ENCODE measurements around the gene WDTC1. TPM values are rescaled to one million over a fixed set of nuclear protein-coding genes. Genes with fewer than 3 reads are reported as not detected.

Gene WDTC1
- total and polyA plus RNA-seq, 8 donors: 33.9 to 39.6 (median 37.2) TPM

DNA sequence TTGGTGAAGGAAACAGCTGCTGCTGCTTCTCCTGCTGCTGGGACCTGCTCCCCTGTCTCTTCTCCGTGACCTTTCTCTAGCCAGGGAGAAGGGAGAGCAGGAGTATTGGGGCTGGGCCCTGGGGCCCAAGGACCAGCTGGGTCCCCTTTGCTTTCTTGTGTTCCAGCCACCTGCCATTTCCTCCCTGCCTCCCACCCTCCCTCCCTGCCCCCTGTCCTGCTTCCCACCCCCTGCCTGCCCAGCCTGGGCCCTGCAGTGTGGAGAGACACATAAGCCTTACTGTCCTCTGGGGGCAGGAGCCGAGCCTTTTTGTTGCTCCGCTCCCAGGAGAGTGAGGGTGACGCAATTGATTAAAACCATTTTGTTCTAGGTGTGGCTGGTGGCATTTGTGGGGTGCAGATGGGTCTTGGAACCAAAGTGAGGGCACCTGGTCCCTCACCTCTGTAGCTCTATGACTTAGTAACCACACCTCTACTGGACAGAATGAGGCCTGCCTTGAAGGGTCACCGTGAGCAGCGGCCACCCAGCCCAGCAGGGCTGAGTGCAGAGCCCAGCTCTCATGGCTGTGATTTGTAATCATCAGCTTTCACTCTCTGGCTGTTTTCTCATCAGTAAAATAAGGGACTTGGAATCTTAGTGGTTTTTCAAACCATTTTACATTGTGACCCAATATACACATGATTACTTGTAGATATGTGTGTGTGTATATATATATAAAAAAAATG, 73.6 kb downstream of the WDTC1 start:
- intact Hi-C loops (cut with DNase I): loop anchor here (10.0 kb wide), 2 partner anchors 87 to 307 kb away; partner anchors contain the start of gene GPR3 (in 1 of the 2)
- H3K4me3 ChIP-seq: no peak overlapping the region
- ATAC-seq (no peak), DNase-seq (no peak)
- peaks cover 0 to 50% of the 10 kb centered on the region in 2 donors for H3K36me3 ChIP-seq
- no peaks in the 10 kb centered on the region for H3K27me3 ChIP-seq
- no peaks in the 10 kb centered on the region for H3K9me3 ChIP-seq
- H3K27ac ChIP-seq: no peak overlapping the region
- no peaks in the 10 kb centered on the region for H3K4me1 ChIP-seq
- TF ChIP-seq CTCF (IDR thresholded peaks at IDR 0.05): no peak

GRCh38 chr1:27314169-27314568, 79.7 kb downstream of the WDTC1 start:
- intact Hi-C loops (cut with DNase I): no loop called here

GRCh38 chr1:27314737-27315136, 80.3 kb downstream of the WDTC1 start:
- H3K9me3 ChIP-seq: no peaks in the 10 kb centered on the region
- no peak for DNase-seq
- H3K36me3 ChIP-seq: peaks cover 0 to 11% of the 10 kb centered on the region in 2 donors
- ATAC-seq: no peak
- H3K4me3 ChIP-seq: no peak overlapping the region
- peaks cover 0 to 17% of the 10 kb centered on the region in 2 donors for H3K27me3 ChIP-seq
- TF ChIP-seq CTCF (IDR thresholded peaks at IDR 0.05): no peak
- H3K4me1 ChIP-seq: no peaks in the 10 kb centered on the region
- intact Hi-C loops (cut with DNase I): no loop called here
- H3K27ac ChIP-seq: no peak overlapping the region

More at GRCh38 chr1:27314169-27314568, 79.7 kb downstream of the WDTC1 start:
- H3K27me3 ChIP-seq: peaks cover 0 to 11% of the 10 kb centered on the region in 2 donors
- no peaks in the 10 kb centered on the region for H3K9me3 ChIP-seq
- DNase-seq (no peak), ATAC-seq (no peak)
- no peak overlapping the region for H3K4me3 ChIP-seq
- peaks cover 0 to 11% of the 10 kb centered on the region in 2 donors for H3K36me3 ChIP-seq
- no peak overlapping the region for H3K27ac ChIP-seq
- no peak for TF ChIP-seq CTCF (IDR thresholded peaks at IDR 0.05)
- no peaks in the 10 kb centered on the region for H3K4me1 ChIP-seq

DNA sequence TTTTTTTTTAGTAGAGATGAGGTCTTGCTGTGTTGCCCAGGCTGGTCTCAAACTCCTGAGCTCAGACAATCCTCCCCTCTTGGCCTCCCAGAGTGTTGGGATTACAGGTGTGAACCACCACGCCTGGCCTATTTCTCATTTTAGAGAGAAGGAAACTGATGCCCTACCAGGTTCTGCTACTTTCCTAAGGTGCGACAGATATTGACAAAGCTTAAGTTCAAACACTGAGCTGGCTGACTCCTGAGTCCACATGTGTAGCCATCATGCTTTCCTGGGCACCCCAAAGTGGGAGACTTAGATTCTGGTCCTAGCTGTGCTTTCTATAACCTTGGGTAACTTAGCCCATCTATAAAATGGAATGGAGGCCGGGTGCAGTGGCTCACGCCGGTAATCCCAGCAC, 82.4 kb downstream of the WDTC1 start:
- Histone ChIP-seq H3K9me3 (no peaks in the 10 kb centered on the region), H3K27me3 (peaks cover 0 to 26% of the 10 kb centered on the region in 2 donors), H3K27ac (no peak overlapping the region), H3K4me3 (no peak overlapping the region), H3K36me3 (no peaks in the 10 kb centered on the region), H3K4me1 (peaks cover 0 to 6% of the 10 kb centered on the region in 2 donors)
- ATAC-seq: no peak
- TF ChIP-seq CTCF (IDR thresholded peaks at IDR 0.05): no peak
- DNase-seq: no peak
- intact Hi-C loops (cut with DNase I): no loop called here

DNA sequence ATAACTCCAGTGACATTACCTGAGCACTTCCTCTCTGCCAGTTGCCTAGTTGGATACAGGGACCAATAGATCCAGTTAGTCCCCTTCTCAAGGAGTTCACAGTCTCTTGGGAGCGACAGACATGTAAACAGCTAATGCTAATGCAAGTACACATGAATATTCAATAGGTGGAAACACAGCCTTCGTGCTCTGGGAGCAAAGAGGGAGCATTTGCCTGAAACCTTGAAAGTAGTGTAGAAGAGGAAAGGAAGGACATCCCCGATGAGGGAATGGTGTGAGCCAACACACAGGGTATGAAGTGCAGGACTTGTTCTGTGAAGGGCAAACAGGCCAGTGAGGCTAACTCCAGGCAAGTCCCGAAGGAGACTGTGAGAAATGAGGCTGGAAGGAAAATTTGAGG, 83.7 kb downstream of the WDTC1 start:
- Histone ChIP-seq H3K36me3 (no peaks in the 10 kb centered on the region), H3K27ac (no peak overlapping the region), H3K9me3 (no peaks in the 10 kb centered on the region), H3K4me3 (no peak overlapping the region), H3K4me1 (peaks cover 6 to 13% of the 10 kb centered on the region in 2 donors), H3K27me3 (peaks cover 0 to 26% of the 10 kb centered on the region in 2 donors)
- TF ChIP-seq CTCF (IDR thresholded peaks at IDR 0.05): no peak
- intact Hi-C loops (cut with DNase I): no loop called here
- no peak for ATAC-seq
- no peak for DNase-seq
